HG02885 (cell line): ENCODE measurements around the gene SLC9A1.
"Not testable (repeated sequence)": the region's sequence is repeated elsewhere in the genome, so short reads cannot be mapped to it uniquely, and the experiment has no call there.

ENCODE experiments used
- ATAC-seq: cut with Tn5 transposase; IDR thresholded peaks from one replicate; pipeline ENCODE4 v1.9.1; 2021; ENCODE audit warnings: mild to moderate bottlenecking; ENCODE audit not compliant: unreplicated experiment, poor library complexity

Gene SLC9A1

GRCh38 chr1:27154991-27155781, at the start of gene SLC9A1:
SLC9A1 (minus strand) TSS chr1:27155125; CDS start chr1:27154334, 791 bp downstream.
- ATAC-seq = peak; percentile 93

DNA sequence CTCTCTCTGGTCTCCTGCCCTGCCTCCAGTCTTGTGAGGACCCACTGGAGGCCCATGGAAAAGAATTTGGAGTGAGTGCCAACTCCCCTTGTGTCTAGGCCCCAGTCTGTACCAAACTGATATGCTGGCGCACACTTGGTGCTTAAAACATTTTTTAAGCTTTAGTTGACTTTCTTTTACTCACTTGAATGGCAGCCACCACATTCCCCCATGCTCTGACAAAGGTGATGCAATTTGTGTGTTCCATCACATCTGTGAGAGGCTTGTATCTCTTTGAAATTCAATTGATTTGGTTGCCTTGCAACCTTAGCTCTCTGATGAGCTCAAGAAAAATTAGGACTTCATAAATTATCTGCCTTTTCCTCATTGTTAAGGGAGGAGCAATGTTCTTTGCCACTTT, 49.0 kb upstream of the SLC9A1 start:
- ATAC-seq = no peak

DNA sequence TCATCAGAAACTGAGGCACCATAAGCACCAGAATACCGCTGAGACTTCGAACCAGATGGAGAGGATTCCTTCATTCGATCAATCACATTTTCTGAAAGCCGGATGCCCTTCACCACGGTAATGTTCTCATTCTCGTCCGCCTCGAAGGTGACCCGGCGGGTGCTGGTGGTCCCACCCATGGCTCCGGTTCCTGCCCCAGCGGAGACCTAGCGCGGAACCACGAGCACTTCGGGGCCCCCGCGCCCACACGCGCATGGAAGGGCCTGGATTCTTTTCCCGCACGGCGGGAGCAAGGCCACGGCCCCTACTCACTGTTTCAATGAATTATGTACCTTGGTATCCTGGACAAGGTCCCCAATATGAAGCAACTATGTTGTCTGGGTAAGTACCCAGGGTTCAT, 46.4 kb upstream of the SLC9A1 start:
- ATAC-seq = no peak

- ATAC-seq = no peak
These were observed 38.3 kb upstream of the SLC9A1 start for GRCh38 chr1:27193194-27193593.

DNA sequence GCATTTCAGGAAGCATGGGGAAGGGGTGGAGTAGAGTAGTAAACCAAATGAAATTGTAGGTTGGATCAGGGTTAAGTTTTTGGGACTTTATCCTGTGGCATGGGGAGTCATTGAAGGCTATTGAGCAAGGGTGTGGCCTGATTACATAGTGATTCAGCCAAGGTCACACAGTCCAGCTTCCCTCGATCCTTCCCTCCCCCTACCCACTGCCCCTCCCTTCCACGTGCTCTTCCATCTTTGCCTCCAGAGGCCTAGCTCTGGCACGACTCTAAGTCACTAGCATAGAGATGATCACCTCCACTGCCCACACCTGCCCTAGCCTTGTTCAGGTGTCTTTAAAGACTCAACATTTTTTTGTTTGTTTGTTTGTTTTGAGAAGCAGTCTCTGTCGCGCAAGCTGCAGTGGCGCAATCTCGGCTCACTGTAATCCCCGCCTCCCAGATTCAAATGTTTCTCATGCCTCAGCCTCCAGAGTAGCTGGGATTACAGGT, 37.2 kb upstream of the SLC9A1 start:
- ATAC-seq = no peak

GRCh38 chr1:27184665-27185064, 29.7 kb upstream of the SLC9A1 start:
- not testable (repeated sequence) for ATAC-seq

GRCh38 chr1:27179979-27180378, 25.1 kb upstream of the SLC9A1 start:
- no peak for ATAC-seq

- no peak for ATAC-seq
These were observed 24.5 kb upstream of the SLC9A1 start for GRCh38 chr1:27179379-27179778.

DNA sequence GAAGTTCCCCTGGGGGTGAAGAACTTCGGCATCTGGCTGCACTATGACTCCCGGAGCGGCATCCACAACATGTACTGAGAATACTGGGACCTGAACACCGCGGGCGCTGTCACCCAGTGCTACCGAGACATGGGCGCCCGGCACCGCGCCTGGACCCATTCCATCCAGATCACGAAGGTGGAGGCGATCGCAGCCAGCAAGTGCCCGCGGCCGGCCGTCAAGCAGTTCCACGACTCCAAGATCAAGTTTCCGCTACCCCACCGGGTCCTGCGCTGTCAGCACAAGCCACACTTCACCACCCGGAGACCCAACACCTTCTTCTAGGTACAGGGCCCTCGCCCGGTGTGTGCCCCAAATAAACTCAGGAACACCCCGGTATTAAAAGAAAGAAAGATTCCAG, 22.0 kb upstream of the SLC9A1 start:
- ATAC-seq = no peak

DNA sequence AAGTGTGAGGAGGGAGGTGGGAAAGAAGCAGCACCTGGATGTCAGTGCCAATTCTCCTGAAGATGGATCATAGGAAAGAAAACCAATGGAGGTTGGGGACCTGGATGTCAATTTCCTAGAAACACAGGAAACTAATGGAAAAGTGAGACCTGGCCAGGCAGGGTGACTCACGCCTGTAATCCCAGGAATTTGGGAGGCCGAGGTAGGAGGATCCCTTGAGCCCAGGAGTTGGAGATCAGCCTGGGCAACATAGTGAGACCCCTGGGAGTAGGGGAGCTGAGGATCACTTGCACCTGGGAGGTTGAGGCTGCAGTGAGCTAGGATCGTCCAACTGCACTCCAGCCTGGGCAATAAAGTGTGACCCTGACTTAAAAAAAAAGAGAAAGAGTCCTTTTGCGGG, 21.4 kb upstream of the SLC9A1 start:
- no peak for ATAC-seq

- ATAC-seq = not testable (repeated sequence)
These were observed 18.1 kb upstream of the SLC9A1 start for GRCh38 chr1:27172992-27173391.

GRCh38 chr1:27166929-27167328, 12.0 kb upstream of the SLC9A1 start:
- no peak for ATAC-seq

DNA sequence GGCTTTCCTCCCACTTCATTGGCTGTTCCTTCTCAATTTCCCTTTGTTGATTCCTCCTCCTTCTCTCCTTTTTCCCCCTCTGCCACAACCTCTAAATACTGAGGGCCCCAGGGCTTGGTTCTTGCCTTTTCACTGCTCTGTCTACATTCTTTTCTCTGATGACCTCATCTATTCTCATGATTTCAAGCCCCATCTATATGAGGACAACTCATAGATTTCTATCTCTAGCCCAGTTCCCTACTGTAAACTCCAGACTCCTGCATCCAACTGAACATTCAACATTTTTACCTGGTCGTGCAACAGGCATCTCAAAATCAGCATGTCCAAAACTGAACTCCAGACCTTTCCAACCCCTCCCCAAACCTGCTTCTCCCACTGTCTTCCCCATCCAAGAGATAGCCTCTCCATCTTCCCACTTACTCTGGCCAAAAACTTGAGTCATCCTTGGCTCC, 11.5 kb upstream of the SLC9A1 start:
- ATAC-seq = no peak

DNA sequence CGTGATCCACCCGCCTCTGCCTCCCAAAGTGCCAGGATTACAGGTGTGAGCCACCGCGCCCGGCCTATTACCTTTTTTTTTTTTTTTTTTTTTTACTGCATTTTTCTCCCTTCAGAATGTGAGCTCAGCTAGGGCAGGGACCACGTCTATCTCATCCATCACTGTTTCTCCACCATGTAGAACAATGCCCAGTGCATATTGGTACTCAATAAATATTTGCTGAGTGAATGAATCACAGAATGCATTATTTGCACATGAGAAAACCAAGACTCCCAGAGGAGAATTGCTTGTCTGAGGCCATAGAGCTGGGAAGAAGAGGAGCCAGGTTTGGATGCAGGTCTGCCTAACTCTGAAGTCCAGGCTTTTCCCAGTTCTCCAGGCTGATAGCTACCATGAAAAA, 8.2 kb upstream of the SLC9A1 start:
- ATAC-seq = no peak

DNA sequence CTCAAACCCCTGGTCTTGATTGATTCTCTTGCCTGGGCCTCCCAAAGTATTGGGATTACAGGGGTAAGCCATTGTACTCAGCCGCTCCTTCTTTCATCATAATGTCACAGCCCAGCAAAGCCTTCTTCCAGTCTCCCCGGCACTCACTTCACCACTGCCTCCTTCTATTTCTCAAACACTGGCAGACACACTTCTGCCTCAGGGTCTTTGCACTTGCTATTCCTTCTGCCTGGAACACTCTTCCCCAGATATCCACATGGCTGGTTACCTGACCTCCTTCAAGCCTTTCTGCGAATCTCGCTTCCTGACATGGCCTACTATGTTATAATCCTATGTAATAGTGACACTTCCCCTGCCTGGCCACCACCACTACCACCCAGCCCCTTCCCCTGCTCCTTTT, 7.2 kb upstream of the SLC9A1 start:
- no peak for ATAC-seq

DNA sequence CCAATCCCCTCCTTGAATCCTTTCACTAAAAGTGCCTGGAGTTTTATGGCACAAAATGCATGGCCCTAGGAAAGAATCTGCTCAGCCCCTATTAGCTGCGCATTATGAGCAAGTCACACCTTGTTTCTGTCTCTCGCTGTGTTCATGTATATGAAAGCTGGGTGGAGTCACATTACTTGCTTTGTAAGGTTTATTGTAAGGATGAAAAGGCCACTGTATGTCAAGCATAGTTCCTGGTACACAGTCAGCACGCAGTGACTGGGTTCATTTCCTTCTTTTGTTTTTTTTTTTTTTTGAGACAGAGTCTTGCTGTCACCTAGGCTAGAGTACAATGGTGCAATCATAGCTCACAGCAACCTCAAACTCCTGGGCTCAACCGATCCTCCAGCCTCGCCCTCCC, 6.7 kb upstream of the SLC9A1 start:
- ATAC-seq = peak; percentile 44

- ATAC-seq = no peak
These were observed 2.3 kb upstream of the SLC9A1 start for GRCh38 chr1:27157194-27157593.

- no peak for ATAC-seq
These were observed 395 bp downstream of the SLC9A1 start for GRCh38 chr1:27154469-27154990.

DNA sequence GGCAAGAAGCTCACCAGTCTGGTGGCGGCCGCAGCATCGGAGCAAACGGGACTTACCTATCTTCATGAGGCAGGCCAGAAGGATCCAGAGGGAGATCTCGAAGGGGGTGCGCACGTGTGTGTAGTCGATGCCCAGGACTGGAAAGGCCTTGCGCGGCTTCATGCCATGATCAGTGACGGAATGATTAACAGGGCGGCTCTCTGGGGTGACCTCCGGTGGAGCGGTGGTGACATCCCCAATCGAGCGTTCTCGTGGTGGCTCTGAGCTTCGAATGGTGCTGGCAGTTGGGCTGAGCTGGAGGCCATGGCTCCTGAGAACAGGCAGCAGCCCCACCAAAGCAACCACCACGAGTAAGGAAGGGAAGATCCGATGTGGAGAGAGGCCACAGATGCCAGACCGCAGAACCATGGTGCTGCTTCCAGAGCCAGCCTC, 982 bp downstream of the SLC9A1 start:
- ATAC-seq = no peak

- no peak for ATAC-seq
These were observed 1.4 kb downstream of the SLC9A1 start for GRCh38 chr1:27153549-27153886.

GRCh38 chr1:27152829-27153548, 1.9 kb downstream of the SLC9A1 start:
- ATAC-seq = no peak
